Left lung (tissue), 10 donors: Measurements from ENCODE around the gene DNAAF3. TPM values are rescaled to one million over a fixed set of nuclear protein-coding genes. Genes with fewer than 3 reads are reported as not detected.

ENCODE experiments used
- ATAC-seq: fragments of 200-7000 bp; cut with Tn5 transposase; one replicate; pipeline ENCODE4 v1.9.1; 2020; ENCODE audit warnings: moderate library complexity
- DNase-seq, 4 donors: peaks; one replicate each; pipeline ENCODE4 v3.0.0-alpha.2; 2013 to 2020
- H3K27ac ChIP-seq, 2 donors: fragments of 200-600 bp; sonication (generic) in 1 of 2; one replicate each; pipeline versions ENCODE4 v1.5.0 to v1.8.0; 2020 to 2021
- H3K27me3 ChIP-seq, 2 donors: fragments of 200-600 bp; sonication (generic) in 1 of 2; one replicate each; pipeline versions ENCODE4 v1.5.0 to v1.8.0; 2020 to 2021
- H3K36me3 ChIP-seq, 2 donors: fragments of 200-600 bp; sonication (generic) in 1 of 2; one replicate each; pipeline versions ENCODE4 v1.5.0 to v1.8.0; 2020 to 2021
- H3K4me1 ChIP-seq, 2 donors: fragments of 200-600 bp; one replicate each; pipeline ENCODE4 v1.8.0; 2021
- H3K4me3 ChIP-seq, 2 donors: fragments of 200-600 bp; sonication (generic) in 1 of 2; one replicate each; pipeline versions ENCODE4 v1.5.0 to v1.8.0; 2020 to 2021; ENCODE audit warnings: mild to moderate bottlenecking in 1 of 2
- H3K9me3 ChIP-seq, 2 donors: fragments of 200-600 bp; sonication (generic) in 1 of 2; one replicate each; pipeline versions ENCODE4 v1.5.0 to v1.8.0; 2020 to 2021
- CTCF ChIP-seq, 2 donors: fragments of 200-600 bp; sonication (generic) in 1 of 2; IDR thresholded peaks; one replicate each; pipeline versions ENCODE4 v1.5.0 to v1.8.0; 2021; ENCODE audit warnings: antibody characterized with exemption in 2 of 2
- intact Hi-C, 2 donors: fragments of 100-400 bp; cut with DNase I; formaldehyde crosslinking; loops; one replicate each; pipeline versions ENCODE4 v1.11.2 to v1.14.2; 2022
- polyA plus RNA-seq, 6 donors: library from polyadenylated mRNA; unstranded; fragments of 120-200 nt; gene quantifications; one replicate each; pipeline ENCODE4 v1.2.1, GENCODE V29; 2013; ENCODE audit not compliant: insufficient read length in 6 of 6
- total RNA-seq, 2 donors: library from RNA; stranded (reverse); fragmentation: NEBNext Ultra II Directional; extraction: Animal tissue kit (Norgen Biotek cat#: 25700); gene quantifications; one replicate each; pipeline ENCODE4 v1.2.1, GENCODE V29; 2021
- donor health status: DM: no; HTN: yes; CAD: no.
- donor health status: DM: no; HTN: no; CAD: no.

Gene DNAAF3
- total and polyA plus RNA-seq, 8 donors, result 0.76 to 11.0 (median 5.4) TPM

GRCh38 chr19:55134736-55135135 lies 31.7 kb downstream of the DNAAF3 start:
- ATAC-seq, result no peak
- H3K27ac ChIP-seq, result no peak overlapping the region

GRCh38 chr19:55133639-55134444 lies 32.6 kb downstream of the DNAAF3 start:
- TF ChIP-seq CTCF (IDR thresholded peaks at IDR 0.05), result no peak
- Histone ChIP-seq H3K4me3 (no peak overlapping the region), H3K9me3 (no peaks in the 10 kb centered on the region), H3K4me1 (no peaks in the 10 kb centered on the region), H3K27me3 (peaks cover 9 to 90% of the 10 kb centered on the region in 2 donors), H3K36me3 (no peaks in the 10 kb centered on the region), H3K27ac (no peak overlapping the region)
- intact Hi-C loops, result no loop called here
- ATAC-seq (no peak), DNase-seq (no peak)

More at GRCh38 chr19:55134736-55135135, 31.7 kb downstream of the DNAAF3 start:
- Histone ChIP-seq H3K4me3 (no peak overlapping the region), H3K4me1 (no peaks in the 10 kb centered on the region), H3K36me3 (no peaks in the 10 kb centered on the region), H3K27me3 (peaks cover 9 to 90% of the 10 kb centered on the region in 2 donors), H3K9me3 (no peaks in the 10 kb centered on the region)
- no peak for TF ChIP-seq CTCF (IDR thresholded peaks at IDR 0.05)
- intact Hi-C loops, result no loop called here
- no peak for DNase-seq

- ATAC-seq (peak; percentile 34), DNase-seq (no peak)
- Histone ChIP-seq H3K9me3 (no peaks in the 10 kb centered on the region), H3K36me3 (no peaks in the 10 kb centered on the region), H3K4me3 (no peak overlapping the region), H3K27me3 (peaks cover 9 to 79% of the 10 kb centered on the region in 2 donors), H3K27ac (no peak overlapping the region), H3K4me1 (no peaks in the 10 kb centered on the region)
- TF ChIP-seq CTCF (IDR thresholded peaks at IDR 0.05), result no peak
- intact Hi-C loops, result no loop called here
These were observed 33.8 kb downstream of the DNAAF3 start for GRCh38 chr19:55132453-55133129.

GRCh38 chr19:55131421-55131820 lies 35.0 kb downstream of the DNAAF3 start:
- H3K36me3 ChIP-seq, result no peaks in the 10 kb centered on the region
- no peak for DNase-seq
- TF ChIP-seq CTCF (IDR thresholded peaks at IDR 0.05), result no peak
- ATAC-seq, result no peak
- no peak overlapping the region for H3K4me3 ChIP-seq
- no peak overlapping the region for H3K27ac ChIP-seq
- peaks cover 9 to 70% of the 10 kb centered on the region in 2 donors for H3K27me3 ChIP-seq
- H3K4me1 ChIP-seq, result no peaks in the 10 kb centered on the region
- intact Hi-C loops, result no loop called here
- H3K9me3 ChIP-seq, result no peaks in the 10 kb centered on the region

GRCh38 chr19:55119053-55119452 lies 47.4 kb downstream of the DNAAF3 start:
- Histone ChIP-seq H3K27me3 (peaks cover 0 to 17% of the 10 kb centered on the region in 2 donors), H3K4me1 (peaks cover 15 to 37% of the 10 kb centered on the region in 2 donors), H3K4me3 (peak overlapping the region in 1 of 2 donors; percentile 91), H3K9me3 (no peaks in the 10 kb centered on the region), H3K27ac (no peak overlapping the region), H3K36me3 (no peaks in the 10 kb centered on the region)
- intact Hi-C loops, result no loop called here
- TF ChIP-seq CTCF (IDR thresholded peaks at IDR 0.05), result no peak
- ATAC-seq, result no peak
- DNase-seq, result no peak
